DND-41 (cell line): ENCODE results near the gene SEM1.
"Not testable (repeated sequence)": the region's sequence is repeated elsewhere in the genome, so short reads cannot be mapped to it uniquely, and the experiment has no call there.

Source experiments
- ATAC-seq: fragments of 200-7000 bp; cut with Tn5 transposase; 3 replicates; pipeline ENCODE4 v1.9.1; 2021; ENCODE audit warnings: low read depth; ENCODE audit not compliant: insufficient read depth
- DNase-seq: peaks from one replicate; pipeline ENCODE4 v3.0.0-alpha.2; 2020
- H2AFZ ChIP-seq: 2 replicates; pipeline ENCODE4 v1.6.0; 2012; ENCODE audit warnings: low read depth, low read length
- H3K27ac ChIP-seq: 2 replicates; pipeline ENCODE4 v1.5.1; 2012; ENCODE audit warnings: low read length, inconsistent platforms
- H3K27me3 ChIP-seq: fragments of 200-600 bp; sonication (generic); 2 replicates; pipeline ENCODE4 v1.6.0; 2012; ENCODE audit warnings: low read length, mild to moderate bottlenecking, inconsistent platforms; ENCODE audit not compliant: insufficient read depth, poor library complexity
- H3K36me3 ChIP-seq: 2 replicates; pipeline ENCODE4 v1.5.1; 2012; ENCODE audit warnings: low read length, inconsistent platforms; ENCODE audit not compliant: insufficient read depth
- H3K4me1 ChIP-seq: 2 replicates; pipeline ENCODE4 v1.5.1; 2012; ENCODE audit warnings: mild to moderate bottlenecking, low read length; ENCODE audit not compliant: insufficient read depth
- H3K4me2 ChIP-seq: 2 replicates; pipeline ENCODE4 v1.6.0; 2012; ENCODE audit warnings: mild to moderate bottlenecking, moderate library complexity, low read length, inconsistent platforms; ENCODE audit not compliant: insufficient read depth
- H3K4me3 ChIP-seq, 2 experiments: fragments of 200-600 bp in 1 of 2; shearing (Covaris generic) in 1 of 2; 2 replicates each; pipeline ENCODE4 v1.5.1; 2012 to 2016; ENCODE audit warnings: inconsistent platforms in 2 of 2, low read length in 2 of 2, mild to moderate bottlenecking in 2 of 2, low read depth in 1 of 2, moderate library complexity in 1 of 2
- H3K79me2 ChIP-seq: 2 replicates; pipeline ENCODE4 v1.6.0; 2012; ENCODE audit warnings: low read length, inconsistent platforms; ENCODE audit not compliant: insufficient read depth
- H3K9ac ChIP-seq: 2 replicates; pipeline ENCODE4 v1.6.0; 2012; ENCODE audit warnings: low read depth, mild to moderate bottlenecking, inconsistent platforms, low read length, moderate library complexity
- H3K9me3 ChIP-seq: 2 replicates; pipeline ENCODE4 v1.5.1; 2012; ENCODE audit warnings: low read length, moderate library complexity, mild to moderate bottlenecking, inconsistent platforms; ENCODE audit not compliant: insufficient read depth, severe bottlenecking
- H4K20me1 ChIP-seq: 2 replicates; pipeline ENCODE4 v1.6.0; 2012; ENCODE audit warnings: low read length; ENCODE audit not compliant: insufficient read depth
- EZH2 ChIP-seq: IDR thresholded peaks from 3 replicates; pipeline ENCODE4 v1.6.1; 2012; ENCODE audit warnings: borderline replicate concordance, low read depth, mild to moderate bottlenecking, moderate library complexity, low read length, inconsistent platforms; ENCODE audit not compliant: severe bottlenecking
- TF ChIP-seq, protein P1 (sequence below): IDR thresholded peaks from 2 replicates; pipeline ENCODE4 v1.5.1; 2012; ENCODE audit warnings: borderline replicate concordance, low read length, moderate library complexity, mild to moderate bottlenecking; ENCODE audit not compliant: poor library complexity, severe bottlenecking; ENCODE audit errors: extremely low read depth

The SEM1 gene

DNA sequence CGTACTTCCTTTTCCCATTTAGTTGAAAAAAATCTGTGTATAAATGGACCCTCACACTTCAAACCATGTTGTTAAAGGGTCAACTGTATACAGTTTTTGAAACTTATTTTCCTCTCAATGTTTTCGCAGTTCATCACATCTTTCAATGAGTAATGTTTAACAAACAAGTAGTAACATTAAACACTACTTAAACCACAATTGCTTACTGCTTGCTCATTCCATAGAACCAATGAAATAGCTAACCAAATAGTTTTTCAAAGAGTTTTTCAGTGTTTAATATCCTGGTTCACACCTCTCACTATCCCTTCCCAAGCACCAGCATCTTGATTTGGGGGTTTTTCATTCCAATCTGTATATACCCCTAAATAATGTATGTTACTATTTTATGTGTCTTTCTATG lies 9.1 kb downstream of the SEM1 start:
- TF ChIP-seq EZH2: no peak
- TF ChIP-seq, protein P1, sequence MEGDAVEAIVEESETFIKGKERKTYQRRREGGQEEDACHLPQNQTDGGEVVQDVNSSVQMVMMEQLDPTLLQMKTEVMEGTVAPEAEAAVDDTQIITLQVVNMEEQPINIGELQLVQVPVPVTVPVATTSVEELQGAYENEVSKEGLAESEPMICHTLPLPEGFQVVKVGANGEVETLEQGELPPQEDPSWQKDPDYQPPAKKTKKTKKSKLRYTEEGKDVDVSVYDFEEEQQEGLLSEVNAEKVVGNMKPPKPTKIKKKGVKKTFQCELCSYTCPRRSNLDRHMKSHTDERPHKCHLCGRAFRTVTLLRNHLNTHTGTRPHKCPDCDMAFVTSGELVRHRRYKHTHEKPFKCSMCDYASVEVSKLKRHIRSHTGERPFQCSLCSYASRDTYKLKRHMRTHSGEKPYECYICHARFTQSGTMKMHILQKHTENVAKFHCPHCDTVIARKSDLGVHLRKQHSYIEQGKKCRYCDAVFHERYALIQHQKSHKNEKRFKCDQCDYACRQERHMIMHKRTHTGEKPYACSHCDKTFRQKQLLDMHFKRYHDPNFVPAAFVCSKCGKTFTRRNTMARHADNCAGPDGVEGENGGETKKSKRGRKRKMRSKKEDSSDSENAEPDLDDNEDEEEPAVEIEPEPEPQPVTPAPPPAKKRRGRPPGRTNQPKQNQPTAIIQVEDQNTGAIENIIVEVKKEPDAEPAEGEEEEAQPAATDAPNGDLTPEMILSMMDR: no peak
- Histone ChIP-seq H3K4me1 (no peaks in the 10 kb centered on the region), H3K36me3 (peaks cover 11% of the 10 kb centered on the region), H3K4me3 (no peak overlapping the region), H3K9ac (no peak overlapping the region), H3K9me3 (no peaks in the 10 kb centered on the region), H3K79me2 (peaks cover 98% of the 10 kb centered on the region), H4K20me1 (peaks cover 58% of the 10 kb centered on the region), H3K27ac (no peak overlapping the region), H2AFZ (no peak overlapping the region), H3K4me2 (no peak overlapping the region), H3K27me3 (no peaks in the 10 kb centered on the region)
- ATAC-seq (no peak), DNase-seq (no peak)

DNA sequence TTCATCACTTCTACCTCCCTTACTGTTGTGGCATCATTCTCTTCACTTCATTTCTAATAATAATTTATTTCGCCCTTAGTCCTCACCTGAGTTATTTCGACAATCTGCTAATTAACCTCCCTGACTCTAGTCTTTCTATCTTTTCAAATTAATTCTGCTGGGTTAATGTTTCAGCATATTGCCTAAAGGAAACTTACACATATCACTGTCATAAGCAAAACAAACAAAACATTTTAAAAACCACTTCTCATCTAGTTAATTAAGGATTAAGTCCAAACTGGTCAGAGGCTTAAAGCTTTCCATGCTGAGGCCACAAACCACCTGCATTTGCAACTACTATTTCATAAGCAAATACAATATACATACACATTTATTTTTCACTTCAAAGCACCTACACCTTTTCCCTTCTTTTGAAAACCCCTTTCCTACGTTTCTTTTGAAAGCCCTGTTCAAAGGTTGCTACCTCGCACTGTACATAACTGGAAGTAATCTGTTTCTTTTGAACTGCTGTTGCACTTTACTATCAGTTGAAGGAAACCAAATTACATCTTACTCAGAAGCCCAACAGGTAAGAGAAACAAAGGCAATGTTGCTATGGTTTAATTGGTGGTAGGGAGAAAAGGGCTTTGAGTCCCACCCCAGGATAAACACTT lies 10.3 kb downstream of the SEM1 start:
- H3K4me1 ChIP-seq: no peaks in the 10 kb centered on the region
- H4K20me1 ChIP-seq: peaks cover 52% of the 10 kb centered on the region
- peaks cover 98% of the 10 kb centered on the region for H3K79me2 ChIP-seq
- H3K4me3 ChIP-seq: no peak overlapping the region
- DNase-seq (no peak), ATAC-seq (no peak)
- TF ChIP-seq, protein P1: no peak
- no peak for TF ChIP-seq EZH2
- H3K4me2 ChIP-seq: no peak overlapping the region
- H2AFZ ChIP-seq: no peak overlapping the region
- no peak overlapping the region for H3K9ac ChIP-seq
- H3K9me3 ChIP-seq: no peaks in the 10 kb centered on the region
- no peaks in the 10 kb centered on the region for H3K27me3 ChIP-seq
- H3K36me3 ChIP-seq: peaks cover 8% of the 10 kb centered on the region
- H3K27ac ChIP-seq: no peak overlapping the region

DNA sequence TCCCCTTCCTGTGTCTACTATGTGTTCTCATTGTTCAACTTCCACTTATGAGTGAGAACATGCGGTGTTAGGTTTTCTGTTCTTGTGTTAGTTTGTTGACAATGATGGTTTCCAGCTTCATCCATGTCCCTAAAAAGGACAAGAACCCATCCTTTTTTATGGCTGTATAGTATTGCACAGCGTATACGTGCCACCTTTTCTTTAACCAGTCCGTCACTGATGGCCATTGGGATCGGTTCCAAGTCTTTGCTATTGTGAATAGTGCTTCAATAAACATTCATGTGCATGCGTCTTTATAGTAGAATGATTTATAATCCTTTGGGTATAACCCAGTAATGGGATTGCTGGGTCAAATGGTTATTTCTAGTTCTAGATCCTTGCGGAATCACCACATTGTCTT lies 11.2 kb downstream of the SEM1 start:
- H3K27ac ChIP-seq, H3K9me3 ChIP-seq, H3K27me3 ChIP-seq, DNase-seq, H3K4me2 ChIP-seq, H3K4me1 ChIP-seq, H3K9ac ChIP-seq, H3K4me3 ChIP-seq, ATAC-seq, H2AFZ ChIP-seq: not testable (repeated sequence)
- Histone ChIP-seq H3K79me2 (peaks cover 94% of the 10 kb centered on the region), H3K36me3 (peaks cover 11% of the 10 kb centered on the region), H4K20me1 (peaks cover 45% of the 10 kb centered on the region)

DNA sequence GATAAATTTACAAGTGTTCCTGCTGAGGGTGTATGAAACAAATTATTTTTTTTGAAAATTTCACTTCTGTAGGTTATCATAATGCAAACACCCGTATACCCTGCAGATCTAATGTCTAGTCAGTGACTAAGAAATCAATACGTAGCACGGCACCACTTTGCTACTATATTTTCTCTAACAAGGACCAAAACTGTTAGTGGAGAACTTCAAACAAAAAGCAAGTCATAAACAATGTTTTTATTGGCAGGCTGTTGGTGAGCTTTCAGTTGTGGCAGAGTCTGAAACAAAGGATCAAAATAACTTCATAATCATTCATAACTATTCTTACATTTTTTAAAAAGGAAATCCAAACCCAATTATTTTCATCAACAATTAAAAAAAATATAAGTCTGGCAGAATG lies 11.8 kb downstream of the SEM1 start:
- no peak for TF ChIP-seq EZH2
- TF ChIP-seq, protein P1: no peak
- ATAC-seq: no peak
- no peaks in the 10 kb centered on the region for H3K4me1 ChIP-seq
- no peaks in the 10 kb centered on the region for H3K27me3 ChIP-seq
- peaks cover 88% of the 10 kb centered on the region for H3K79me2 ChIP-seq
- H3K9me3 ChIP-seq: no peaks in the 10 kb centered on the region
- H3K9ac ChIP-seq: no peak overlapping the region
- peaks cover 44% of the 10 kb centered on the region for H4K20me1 ChIP-seq
- no peak overlapping the region for H2AFZ ChIP-seq
- H3K27ac ChIP-seq: no peak overlapping the region
- peaks cover 15% of the 10 kb centered on the region for H3K36me3 ChIP-seq
- no peak for DNase-seq
- no peak overlapping the region for H3K4me3 ChIP-seq
- H3K4me2 ChIP-seq: no peak overlapping the region
